Measurements from ENCODE around the gene RASAL3.

- TF ChIP-seq CTCF (IDR thresholded peaks at IDR 0.05; ENCODE audit: insufficient read depth, low read depth, low read length) (no peak), EZH2 (IDR thresholded peaks at IDR 0.05; ENCODE audit: insufficient read depth, low read length) (no peak)
These were observed 60.1 kb downstream of the RASAL3 start for GRCh38 chr19:15404097-15404779.
